Endothelial cell of umbilical vein (primary cell): Measurements from ENCODE around the gene NHP2. TPM values are rescaled to one million over a fixed set of nuclear protein-coding genes. Genes with fewer than 3 reads are reported as not detected.

ENCODE experiments used
- BruUV-seq: library from RNA; stranded (reverse); fragments of 400-500 nt; replicated peaks from 2 replicates; lab custom pipeline; 2021; lab: Mats Ljungman, UMichigan
- CTCF ChIA-PET: fragments of 300-600, 350-600 bp; sonication (Branson Sonifier 250); formaldehyde crosslinking; loops from one replicate; lab custom pipeline; 2021; ENCODE audit warnings: antibody characterized with exemption, inconsistent platforms; lab: Charles Lee
- POLR2A ChIA-PET: fragments of 300-600, 350-600 bp; sonication (Branson Sonifier 250); formaldehyde crosslinking; loops from one replicate; lab custom pipeline; 2021; ENCODE audit warnings: antibody characterized with exemption, inconsistent platforms; lab: Charles Lee
- DNase-seq: peaks from one replicate; pipeline ENCODE4 v3.0.0-alpha.2; 2011; ENCODE audit warnings: low read depth, low spot score
- FAIRE-seq: peaks from 2 replicates; lab custom pipeline; 2011; peaks lifted over from hg19 to GRCh38; lab: Jason Lieb, UNC
- H2AFZ ChIP-seq: 2 replicates; pipeline ENCODE4 v1.6.0; 2012; ENCODE audit warnings: low read depth, low read length, control low read depth, inconsistent platforms
- H3K27ac ChIP-seq: 2 replicates; pipeline ENCODE4 v1.5.1; 2011; ENCODE audit warnings: low read depth, mild to moderate bottlenecking, control low read depth, low read length, moderate library complexity; ENCODE audit not compliant: insufficient read depth
- H3K27me3 ChIP-seq, 2 experiments: 2 replicates each; pipeline versions ENCODE4 v1.6.0 to v1.6.1; 2011; ENCODE audit warnings: low read length in 2 of 2, mixed read lengths in 1 of 2; ENCODE audit not compliant: control insufficient read depth in 2 of 2, insufficient read depth in 2 of 2
- H3K36me3 ChIP-seq, 2 experiments: 2 replicates in 1 of 2; 3 replicates in 1 of 2; pipeline ENCODE4 v1.5.1; 2011; ENCODE audit warnings: low read length in 2 of 2, mild to moderate bottlenecking in 1 of 2, moderate library complexity in 1 of 2; ENCODE audit not compliant: control insufficient read depth in 2 of 2, insufficient read depth in 2 of 2; ENCODE audit errors: extremely low read depth in 1 of 2
- H3K4me1 ChIP-seq: 3 replicates; pipeline ENCODE4 v1.5.1; 2011; ENCODE audit warnings: mild to moderate bottlenecking, low read length; ENCODE audit not compliant: control insufficient read depth, insufficient read depth; ENCODE audit errors: extremely low read depth
- H3K4me2 ChIP-seq: 2 replicates; pipeline ENCODE4 v1.6.1; 2011; ENCODE audit warnings: low read length, control low read depth, mixed read lengths; ENCODE audit not compliant: insufficient read depth
- H3K4me3 ChIP-seq, 3 experiments: fragments of 200-600 bp in 1 of 3; sonication (generic), shearing (Covaris generic) in 1 of 3; replicated peaks in 1 of 3; 2 replicates each; pipeline ENCODE4 v1.5.1; 2011 to 2016; ENCODE audit warnings: control low read depth in 3 of 3, low read length in 3 of 3, mild to moderate bottlenecking in 2 of 3, inconsistent platforms in 1 of 3, low read depth in 1 of 3, moderate library complexity in 1 of 3; ENCODE audit not compliant: insufficient read depth in 1 of 3
- H3K79me2 ChIP-seq: 2 replicates; pipeline ENCODE4 v1.6.0; 2012; ENCODE audit warnings: low read length, inconsistent platforms; ENCODE audit not compliant: control insufficient read depth, insufficient read depth
- H3K9ac ChIP-seq: replicated peaks from 2 replicates; pipeline ENCODE3; 2011; ENCODE audit warnings: low read length, control low read depth; ENCODE audit not compliant: insufficient read depth; ENCODE audit errors: extremely low read depth
- H3K9me1 ChIP-seq: replicated peaks from 3 replicates; pipeline ENCODE4 v1.6.0; 2011; ENCODE audit warnings: mild to moderate bottlenecking, low read length; ENCODE audit not compliant: control insufficient read depth, insufficient read depth; ENCODE audit errors: extremely low read depth
- H3K9me3 ChIP-seq: replicated peaks from 2 replicates; pipeline ENCODE4 v1.5.1; 2012; ENCODE audit warnings: low read length, inconsistent platforms; ENCODE audit not compliant: control insufficient read depth, insufficient read depth
- H4K20me1 ChIP-seq: replicated peaks from 2 replicates; pipeline ENCODE3; 2011; ENCODE audit warnings: mild to moderate bottlenecking, low read length; ENCODE audit not compliant: control insufficient read depth, insufficient read depth; ENCODE audit errors: extremely low read depth
- EZH2 ChIP-seq: IDR thresholded peaks from 2 replicates; pipeline ENCODE4 v1.6.1; 2012; ENCODE audit warnings: borderline replicate concordance, low read depth, mild to moderate bottlenecking, moderate library complexity, low read length, inconsistent platforms; ENCODE audit not compliant: severe bottlenecking
- FOS ChIP-seq: IDR thresholded peaks from 2 replicates; pipeline ENCODE4 v1.6.1; 2011; ENCODE audit warnings: mild to moderate bottlenecking, low read length, moderate library complexity, borderline replicate concordance; ENCODE audit not compliant: insufficient read depth
- GATA2 ChIP-seq: IDR thresholded peaks from 2 replicates; pipeline ENCODE4 v1.7.0; 2011; ENCODE audit warnings: low read depth, mild to moderate bottlenecking, moderate library complexity, mixed read lengths, low read length; ENCODE audit not compliant: insufficient read length, insufficient read depth
- MAX ChIP-seq: IDR thresholded peaks from 2 replicates; pipeline ENCODE4 v1.6.1; 2011; ENCODE audit not compliant: insufficient read depth, insufficient read length
- dilution Hi-C: fragments of 300-500 bp; cut with MboI; formaldehyde crosslinking; loops from one replicate; pipeline ENCODE4 v1.15.0; 2019; ENCODE audit warnings: low sequenced_read_pairs; ENCODE audit not compliant: extremely low pct_ligation_motif_present
- intact Hi-C: fragments of 100-400 bp; cut with micrococcal nuclease; formaldehyde crosslinking; loops from one replicate; pipeline ENCODE4 v1.10.0; 2022
- polyA plus RNA-seq, 4 experiments: library from polyadenylated mRNA; depleted of rRNA in 3 of 4; stranded (reverse) in 3 of 4; unstranded in 1 of 4; fragments of >200 nt; gene quantifications; 2 replicates each; pipeline versions ENCODE4 v1.2.1 to v1.2.3, GENCODE V29; 2011 to 2012; ENCODE audit warnings: missing spikeins in 1 of 4
- total RNA-seq: library from RNA; stranded (reverse); gene quantifications from 2 replicates; pipeline ENCODE4 v1.2.3, GENCODE V29; 2021

NHP2 gene
- total and polyA plus RNA-seq, 2 donors (not counting 3 experiments of a cell fraction or from before 2014, with no cell fraction given) = 205 to 220 TPM

DNA sequence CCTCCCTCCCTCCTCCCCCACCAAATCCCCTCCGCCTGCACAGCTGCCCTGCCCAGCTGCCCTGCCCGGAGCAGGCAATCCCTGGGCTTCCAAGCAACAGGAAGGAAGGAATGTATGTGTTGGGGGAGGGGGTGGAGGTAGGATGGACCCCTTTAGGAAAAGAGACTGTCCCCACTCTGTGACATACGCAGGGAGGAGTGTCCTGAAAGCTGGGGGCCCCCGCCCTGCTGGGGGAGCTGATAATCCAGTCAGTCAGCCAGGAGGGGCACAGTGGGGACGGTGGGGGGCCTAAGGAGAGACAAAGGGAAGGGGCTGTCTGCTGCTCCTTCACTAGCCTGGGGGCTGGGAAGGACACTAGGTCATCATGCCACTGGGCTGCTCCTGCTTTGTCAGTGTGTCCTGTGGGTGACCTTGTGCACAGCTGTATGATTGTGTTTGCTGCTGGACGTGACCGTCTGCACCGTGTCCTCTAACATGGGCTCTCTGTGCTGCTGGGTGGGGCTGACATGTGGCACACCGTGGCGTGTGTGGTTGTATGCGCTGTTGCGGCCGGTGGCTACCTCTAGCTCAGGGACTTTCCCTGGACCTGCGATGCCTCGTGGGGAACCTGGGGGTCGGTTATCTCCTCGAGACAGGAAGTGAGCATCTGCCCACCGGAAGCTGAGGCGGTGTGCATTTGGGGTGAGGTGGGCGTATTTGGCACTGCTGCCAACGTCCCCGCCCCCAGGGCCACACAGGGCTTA, 37.4 kb downstream of the NHP2 start:
- no peaks in the 10 kb centered on the region for H3K9me1 ChIP-seq
- peak overlapping the region; percentile 27 for H3K27ac ChIP-seq
- no peak overlapping the region for H3K9ac ChIP-seq
- peaks cover 0 to 13% of the 10 kb centered on the region in 2 experiments for H3K36me3 ChIP-seq
- H2AFZ ChIP-seq = no peak overlapping the region
- peak overlapping the region in 2 of 3 experiments; percentile 6 to 94 for H3K4me3 ChIP-seq
- no peaks in the 10 kb centered on the region for H3K27me3 ChIP-seq
- intact Hi-C loops = loop anchor here (10.0 kb wide), 1 partner anchor 622 kb away; the partner anchor contains the start of gene PDLIM7
- H3K9me3 ChIP-seq = no peaks in the 10 kb centered on the region
- DNase-seq (peak; percentile 17), FAIRE-seq (peak; percentile 74)
- BruUV-seq = no TSS peak
- ChIA-PET CTCF (interaction anchor here (0.9 to 1.0 kb wide), 3 partner anchors 10 to 43 kb away, joined by 3 read pairs; no protein-coding TSS in a partner anchor), POLR2A (interaction anchor here (0.6 to 1.0 kb wide), 2 partner anchors 9 to 26 kb away, joined by 3 to 5 read pairs; no protein-coding TSS in a partner anchor)
- peaks cover 47% of the 10 kb centered on the region for H3K4me1 ChIP-seq
- no peaks in the 10 kb centered on the region for H4K20me1 ChIP-seq
- no peak overlapping the region for H3K4me2 ChIP-seq
- H3K79me2 ChIP-seq = peaks cover 9% of the 10 kb centered on the region
- TF ChIP-seq FOS (no peak), MAX (peak; percentile 22)
- dilution Hi-C loops = no loop called here

DNA sequence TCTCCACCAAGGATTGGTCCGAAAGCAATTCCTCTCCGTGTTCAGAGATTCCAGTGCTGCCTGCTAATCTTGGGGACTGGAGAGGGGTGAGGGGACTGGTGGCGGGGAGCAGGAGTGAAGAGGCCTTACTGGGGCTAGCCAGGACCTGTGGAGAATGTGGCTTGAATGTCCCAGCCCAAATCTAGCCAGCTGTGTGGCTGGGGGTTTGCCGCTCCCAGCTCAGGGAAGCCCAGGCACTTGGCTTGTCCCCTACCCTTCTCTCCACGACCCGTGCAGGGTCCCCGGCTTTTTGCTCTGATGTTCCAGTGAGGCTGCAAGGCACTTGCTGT, 37.9 kb downstream of the NHP2 start:
- dilution Hi-C loops (no loop called here), intact Hi-C loops (loop anchor here (2.0 to 10.0 kb wide), 2 partner anchors 31 to 621 kb away; partner anchors contain the start of gene PDLIM7)
- FAIRE-seq = no peak
- Histone ChIP-seq H3K9me1 (no peaks in the 10 kb centered on the region), H3K9me3 (no peaks in the 10 kb centered on the region), H3K27ac (no peak overlapping the region), H3K27me3 (no peaks in the 10 kb centered on the region), H3K4me1 (peaks cover 47% of the 10 kb centered on the region), H3K9ac (peak overlapping the region; percentile 19), H4K20me1 (no peaks in the 10 kb centered on the region), H3K36me3 (peaks cover 0 to 8% of the 10 kb centered on the region in 2 experiments), H2AFZ (no peak overlapping the region), H3K4me2 (peak overlapping the region; percentile 72), H3K79me2 (peaks cover 9% of the 10 kb centered on the region), H3K4me3 (peak overlapping the region in 2 of 3 experiments; percentile 69 to 94)
- POLR2A ChIA-PET = interaction anchor here (0.6 to 1.0 kb wide), 2 partner anchors 9 to 27 kb away, joined by 3 to 5 read pairs; no protein-coding TSS in a partner anchor
- no TSS peak for BruUV-seq
- TF ChIP-seq GATA2 = no peak
- peak; percentile 12 for TF ChIP-seq EZH2
- DNase-seq = no peak
- CTCF ChIA-PET = interaction anchor here (0.9 to 2.0 kb wide), 3 partner anchors 10 to 42 kb away, joined by 3 to 7 read pairs (median 3); no protein-coding TSS in a partner anchor
